SK-N-SH treated with all-trans-retinoic acid at 6 μM for 48 hours (cell line): ENCODE results near the gene ALG3.

Experiments used
- ATAC-seq: fragments of 200-7000 bp; cut with Tn5 transposase; 3 replicates; pipeline ENCODE4 v1.9.1; 2020; ENCODE audit warnings: mild to moderate bottlenecking, moderate library complexity
- ARNTL ChIP-seq: fragments of 450-650 bp; formaldehyde crosslinking; IDR thresholded peaks from 2 replicates; pipeline ENCODE4 v1.5.0; 2020; ENCODE audit warnings: low read depth, mild to moderate bottlenecking, moderate library complexity, borderline replicate concordance
- BACH2 ChIP-seq: fragments of 250-450 bp; sonication (Bioruptor Pico); IDR thresholded peaks from 2 replicates; pipeline ENCODE4 v1.9.0; 2021; ENCODE audit warnings: mild to moderate bottlenecking, borderline replicate concordance
- CREB5 ChIP-seq: fragments of 250-450 bp; sonication (Bioruptor Pico); IDR thresholded peaks from 2 replicates; pipeline ENCODE4 v1.5.1; 2020; ENCODE audit warnings: low read depth, mild to moderate bottlenecking, moderate library complexity
- CSDC2 ChIP-seq: fragments of 250-450 bp; sonication (Bioruptor Pico); IDR thresholded peaks from 2 replicates; pipeline ENCODE4 v1.5.0; 2020; ENCODE audit warnings: mild to moderate bottlenecking, moderate library complexity
- CSRNP3 ChIP-seq: fragments of 250-450 bp; sonication (Bioruptor Pico); IDR thresholded peaks from 2 replicates; pipeline ENCODE4 v1.5.1; 2021; ENCODE audit warnings: mild to moderate bottlenecking, moderate library complexity
- ESRRG ChIP-seq: fragments of 250-450 bp; sonication (Bioruptor Pico); IDR thresholded peaks from 2 replicates; pipeline ENCODE4 v1.6.1; 2021; ENCODE audit warnings: mild to moderate bottlenecking
- GLIS3 ChIP-seq: fragments of 250-450 bp; sonication (Bioruptor Pico); IDR thresholded peaks from 2 replicates; pipeline ENCODE4 v1.5.0; 2020; ENCODE audit warnings: mild to moderate bottlenecking, moderate library complexity
- ISL1 ChIP-seq: fragments of 250-450 bp; sonication (Bioruptor Pico); IDR thresholded peaks from 2 replicates; pipeline ENCODE4 v2.1.2; 2022; ENCODE audit warnings: mild to moderate bottlenecking, moderate library complexity
- OSR1 ChIP-seq: fragments of 250-450 bp; sonication (Bioruptor Pico); IDR thresholded peaks from 2 replicates; pipeline ENCODE4 v1.8.0; 2022; ENCODE audit warnings: moderate library complexity, mild to moderate bottlenecking, inconsistent platforms
- POU6F1 ChIP-seq: fragments of 250-450 bp; sonication (Bioruptor Pico); IDR thresholded peaks from 2 replicates; pipeline ENCODE4 v1.8.0; 2021; ENCODE audit warnings: low read depth, mild to moderate bottlenecking, moderate library complexity, borderline replicate concordance
- RARB ChIP-seq: fragments of 250-450 bp; sonication (Bioruptor Pico); IDR thresholded peaks from 2 replicates; pipeline ENCODE4 v1.8.0; 2021; ENCODE audit warnings: mild to moderate bottlenecking, moderate library complexity
- SNAI2 ChIP-seq: fragments of 250-450 bp; sonication (Bioruptor Pico); IDR thresholded peaks from 2 replicates; pipeline ENCODE4 v1.5.0; 2020; ENCODE audit warnings: mild to moderate bottlenecking, moderate library complexity
- TCF4 ChIP-seq: fragments of 250-450 bp; sonication (Bioruptor Pico); IDR thresholded peaks from 2 replicates; pipeline ENCODE4 v1.8.0; 2021; ENCODE audit warnings: mild to moderate bottlenecking, moderate library complexity, borderline replicate concordance
- TOX ChIP-seq: fragments of 250-450 bp; sonication (Bioruptor Pico); IDR thresholded peaks from 2 replicates; pipeline ENCODE4 v1.8.0; 2021; ENCODE audit warnings: mild to moderate bottlenecking, moderate library complexity, borderline replicate concordance
- ZC3H10 ChIP-seq: fragments of 250-450 bp; sonication (Bioruptor Pico); IDR thresholded peaks from 2 replicates; pipeline ENCODE4 v1.5.1; 2021; ENCODE audit warnings: mild to moderate bottlenecking, moderate library complexity
- ZFP30 ChIP-seq: fragments of 450-650 bp; formaldehyde crosslinking; IDR thresholded peaks from 2 replicates; pipeline ENCODE4 v1.5.0; 2022; ENCODE audit warnings: mild to moderate bottlenecking, moderate library complexity
- ZNF565 ChIP-seq: fragments of 450-650 bp; formaldehyde crosslinking; conservative IDR thresholded peaks from 2 replicates; pipeline ENCODE4 v1.5.0; 2020; ENCODE audit warnings: low read depth, mild to moderate bottlenecking, moderate library complexity
- ZNF8 ChIP-seq: fragments of 450-650 bp; formaldehyde crosslinking; IDR thresholded peaks from 2 replicates; pipeline ENCODE4 v1.5.0; 2020; ENCODE audit warnings: mild to moderate bottlenecking, moderate library complexity
- TF ChIP-seq, protein P1 (sequence below): fragments of 250-450 bp; sonication (Bioruptor Pico); IDR thresholded peaks from 2 replicates; pipeline ENCODE4 v1.5.0; 2020; ENCODE audit warnings: mild to moderate bottlenecking, moderate library complexity

The ALG3 gene

DNA sequence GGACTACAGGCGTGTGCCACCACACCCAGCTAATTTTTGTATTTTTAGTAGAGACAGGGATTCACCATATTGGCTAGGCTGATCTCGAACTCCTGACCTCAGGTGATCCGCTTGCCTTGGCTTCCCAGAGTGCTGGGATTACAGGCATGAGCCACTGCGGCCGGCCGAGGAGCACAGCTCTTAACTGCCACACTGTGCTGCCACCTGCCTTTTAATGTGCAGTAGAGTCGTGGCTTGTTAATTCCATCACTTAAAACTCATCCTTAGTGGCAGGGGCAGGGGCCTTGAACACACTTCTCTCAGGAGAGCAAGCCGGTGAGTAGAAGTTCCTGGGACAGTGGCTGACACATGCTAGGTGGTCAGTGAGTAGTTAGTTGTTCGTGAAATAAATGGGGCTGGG is 50.3 kb downstream of the ALG3 start (continued):
- no peak for TF ChIP-seq ZC3H10 (CRISPR knock-in tag)
- no peak for TF ChIP-seq ZNF565
- TF ChIP-seq ESRRG (CRISPR knock-in tag) = no peak
- TF ChIP-seq CSDC2 (CRISPR knock-in tag) = no peak
- no peak for TF ChIP-seq ZFP30

- peak; percentile 20; the same call in 2 of the 3 replicates for ATAC-seq
- TF ChIP-seq SNAI2 (CRISPR knock-in tag) (no peak), ZNF8 (CRISPR knock-in tag) (no peak), RARB (CRISPR knock-in tag) (no peak), TOX (CRISPR knock-in tag) (no peak), POU6F1 (CRISPR knock-in tag) (no peak), GLIS3 (no peak), ARNTL (CRISPR knock-in tag) (no peak), ISL1 (CRISPR knock-in tag) (no peak), CSDC2 (CRISPR knock-in tag) (no peak), OSR1 (CRISPR knock-in tag) (no peak), ZNF565 (no peak), CREB5 (CRISPR knock-in tag) (no peak)
- TF ChIP-seq, protein P1, sequence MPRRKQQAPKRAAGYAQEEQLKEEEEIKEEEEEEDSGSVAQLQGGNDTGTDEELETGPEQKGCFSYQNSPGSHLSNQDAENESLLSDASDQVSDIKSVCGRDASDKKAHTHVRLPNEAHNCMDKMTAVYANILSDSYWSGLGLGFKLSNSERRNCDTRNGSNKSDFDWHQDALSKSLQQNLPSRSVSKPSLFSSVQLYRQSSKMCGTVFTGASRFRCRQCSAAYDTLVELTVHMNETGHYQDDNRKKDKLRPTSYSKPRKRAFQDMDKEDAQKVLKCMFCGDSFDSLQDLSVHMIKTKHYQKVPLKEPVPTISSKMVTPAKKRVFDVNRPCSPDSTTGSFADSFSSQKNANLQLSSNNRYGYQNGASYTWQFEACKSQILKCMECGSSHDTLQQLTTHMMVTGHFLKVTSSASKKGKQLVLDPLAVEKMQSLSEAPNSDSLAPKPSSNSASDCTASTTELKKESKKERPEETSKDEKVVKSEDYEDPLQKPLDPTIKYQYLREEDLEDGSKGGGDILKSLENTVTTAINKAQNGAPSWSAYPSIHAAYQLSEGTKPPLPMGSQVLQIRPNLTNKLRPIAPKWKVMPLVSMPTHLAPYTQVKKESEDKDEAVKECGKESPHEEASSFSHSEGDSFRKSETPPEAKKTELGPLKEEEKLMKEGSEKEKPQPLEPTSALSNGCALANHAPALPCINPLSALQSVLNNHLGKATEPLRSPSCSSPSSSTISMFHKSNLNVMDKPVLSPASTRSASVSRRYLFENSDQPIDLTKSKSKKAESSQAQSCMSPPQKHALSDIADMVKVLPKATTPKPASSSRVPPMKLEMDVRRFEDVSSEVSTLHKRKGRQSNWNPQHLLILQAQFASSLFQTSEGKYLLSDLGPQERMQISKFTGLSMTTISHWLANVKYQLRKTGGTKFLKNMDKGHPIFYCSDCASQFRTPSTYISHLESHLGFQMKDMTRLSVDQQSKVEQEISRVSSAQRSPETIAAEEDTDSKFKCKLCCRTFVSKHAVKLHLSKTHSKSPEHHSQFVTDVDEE (CRISPR knock-in tag) = no peak
These were observed 52.2 kb downstream of the ALG3 start for GRCh38 chr3:184196536-184196935.

GRCh38 chr3:184193991-184194539 is 54.7 kb downstream of the ALG3 start:
- ATAC-seq = no peak
- TF ChIP-seq ZNF565 (no peak), ARNTL (CRISPR knock-in tag) (no peak), OSR1 (CRISPR knock-in tag) (no peak), CSDC2 (CRISPR knock-in tag) (no peak), CREB5 (CRISPR knock-in tag) (no peak), CSRNP3 (CRISPR knock-in tag) (no peak), RARB (CRISPR knock-in tag) (no peak), BACH2 (no peak), TCF4 (no peak), ESRRG (CRISPR knock-in tag) (no peak), ISL1 (CRISPR knock-in tag) (no peak)
- TF ChIP-seq, protein P1 (CRISPR knock-in tag) = no peak
